Measurements from ENCODE around the gene SLC8A3. TPM values are rescaled to one million over a fixed set of nuclear protein-coding genes. Genes with fewer than 3 reads are reported as not detected.

SLC8A3 gene
- total and polyA plus RNA-seq, 2 donors (not counting 3 experiments of a cell fraction or from before 2014, with no cell fraction given): not detected

DNA sequence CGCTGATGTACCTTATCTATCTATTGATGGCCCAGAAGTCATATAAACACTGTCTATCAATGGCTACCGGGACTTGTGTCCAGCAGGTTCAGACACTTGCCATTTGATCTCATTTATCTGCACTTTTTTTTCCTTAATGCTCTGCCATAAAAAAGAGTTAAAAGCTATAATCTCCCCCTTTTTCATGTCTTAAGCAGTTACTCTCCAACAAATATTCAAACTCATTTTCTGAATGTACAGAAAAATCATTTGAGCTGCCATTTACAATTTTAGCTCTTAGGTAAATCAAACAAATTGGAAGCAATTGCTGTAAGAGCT is 101.4 kb downstream of the SLC8A3 start:
- Histone ChIP-seq H3K9me1 (replicated peaks; ENCODE audit: control insufficient read depth, extremely low read depth, insufficient read depth, low read length) (no peaks in the 10 kb centered on the region), H3K36me3 (ENCODE audit: control insufficient read depth in 2 of 2, extremely low read depth in 1 of 2, insufficient read depth in 2 of 2, low read length in 2 of 2) (no peaks in the 10 kb centered on the region), H2AFZ (ENCODE audit: low read depth, low read length) (no peak overlapping the region), H3K27ac (ENCODE audit: insufficient read depth, low read depth, low read length) (no peak overlapping the region), H3K4me3 (replicated peaks in 1 of 3; ENCODE audit: insufficient read depth in 1 of 3, low read depth in 1 of 3, low read length in 3 of 3) (no peak overlapping the region), H3K4me1 (ENCODE audit: control insufficient read depth, extremely low read depth, insufficient read depth, low read length) (no peaks in the 10 kb centered on the region), H3K9ac (replicated peaks; ENCODE audit: extremely low read depth, insufficient read depth, low read length) (no peak overlapping the region), H3K9me3 (replicated peaks; ENCODE audit: control insufficient read depth, insufficient read depth, low read length) (no peaks in the 10 kb centered on the region), H3K27me3 (ENCODE audit: control insufficient read depth in 2 of 2, insufficient read depth in 2 of 2, low read length in 2 of 2) (no peaks in the 10 kb centered on the region), H3K4me2 (ENCODE audit: insufficient read depth, low read length) (no peak overlapping the region), H4K20me1 (replicated peaks; ENCODE audit: control insufficient read depth, extremely low read depth, insufficient read depth, low read length) (no peaks in the 10 kb centered on the region), H3K79me2 (ENCODE audit: control insufficient read depth, insufficient read depth, low read length) (no peaks in the 10 kb centered on the region)
- intact Hi-C loops (cut with micrococcal nuclease): loop anchor here (1.0 to 10.0 kb wide), 4 partner anchors 170 to 481 kb away; no protein-coding TSS in a partner anchor
- dilution Hi-C loops (cut with MboI; ENCODE audit: extremely low pct_ligation_motif_present, low sequenced_read_pairs): no loop called here
- FAIRE-seq: no peak
- DNase-seq (ENCODE audit: low read depth, low spot score): no peak
- no TSS peak for BruUV-seq (replicated peaks)
- ChIA-PET CTCF (interaction anchor here (0.6 to 3.6 kb wide), 34 partner anchors 9 to 730 kb away, joined by 3 to 79 read pairs (median 4); partner anchors contain the start of gene COX16), POLR2A (no interaction called here)
- TF ChIP-seq JUN (IDR thresholded peaks at IDR 0.05; ENCODE audit: borderline replicate concordance, insufficient read depth, insufficient read length, low read depth): no peak
- TF ChIP-seq POLR2A (IDR thresholded peaks at IDR 0.05; ENCODE audit: low read depth, low read length): no peak
- no peak for TF ChIP-seq MYC (IDR thresholded peaks at IDR 0.05; ENCODE audit: low read depth, low read length)
- TF ChIP-seq POLR2AphosphoS5 (IDR thresholded peaks at IDR 0.05; ENCODE audit: insufficient read depth, low read depth, low read length): no peak
- TF ChIP-seq FOS (IDR thresholded peaks at IDR 0.05; ENCODE audit: borderline replicate concordance, insufficient read depth, low read length): no peak
- TF ChIP-seq, protein P1, sequence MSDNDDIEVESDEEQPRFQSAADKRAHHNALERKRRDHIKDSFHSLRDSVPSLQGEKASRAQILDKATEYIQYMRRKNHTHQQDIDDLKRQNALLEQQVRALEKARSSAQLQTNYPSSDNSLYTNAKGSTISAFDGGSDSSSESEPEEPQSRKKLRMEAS (IDR thresholded peaks at IDR 0.05; ENCODE audit: insufficient read depth, insufficient read length): no peak
- TF ChIP-seq EZH2 (IDR thresholded peaks at IDR 0.05; ENCODE audit: borderline replicate concordance, low read depth, low read length, severe bottlenecking): no peak
- no peak for TF ChIP-seq GATA2 (IDR thresholded peaks at IDR 0.05; ENCODE audit: insufficient read depth, insufficient read length, low read depth, low read length)
- TF ChIP-seq, protein P2, sequence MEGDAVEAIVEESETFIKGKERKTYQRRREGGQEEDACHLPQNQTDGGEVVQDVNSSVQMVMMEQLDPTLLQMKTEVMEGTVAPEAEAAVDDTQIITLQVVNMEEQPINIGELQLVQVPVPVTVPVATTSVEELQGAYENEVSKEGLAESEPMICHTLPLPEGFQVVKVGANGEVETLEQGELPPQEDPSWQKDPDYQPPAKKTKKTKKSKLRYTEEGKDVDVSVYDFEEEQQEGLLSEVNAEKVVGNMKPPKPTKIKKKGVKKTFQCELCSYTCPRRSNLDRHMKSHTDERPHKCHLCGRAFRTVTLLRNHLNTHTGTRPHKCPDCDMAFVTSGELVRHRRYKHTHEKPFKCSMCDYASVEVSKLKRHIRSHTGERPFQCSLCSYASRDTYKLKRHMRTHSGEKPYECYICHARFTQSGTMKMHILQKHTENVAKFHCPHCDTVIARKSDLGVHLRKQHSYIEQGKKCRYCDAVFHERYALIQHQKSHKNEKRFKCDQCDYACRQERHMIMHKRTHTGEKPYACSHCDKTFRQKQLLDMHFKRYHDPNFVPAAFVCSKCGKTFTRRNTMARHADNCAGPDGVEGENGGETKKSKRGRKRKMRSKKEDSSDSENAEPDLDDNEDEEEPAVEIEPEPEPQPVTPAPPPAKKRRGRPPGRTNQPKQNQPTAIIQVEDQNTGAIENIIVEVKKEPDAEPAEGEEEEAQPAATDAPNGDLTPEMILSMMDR (IDR thresholded peaks at IDR 0.05; ENCODE audit: extremely low read depth in 1 of 2, insufficient read depth in 1 of 2, low read depth in 1 of 2, low read length in 2 of 2): no peak

Measured in endothelial cell of umbilical vein (primary cell).